Measurements from ENCODE around the gene PLAU.

- no peak for TF ChIP-seq REST (IDR thresholded peaks at IDR 0.05; ENCODE audit: unreplicated experiment)
- TF ChIP-seq POLR2AphosphoS5 (IDR thresholded peaks at IDR 0.05; ENCODE audit: low read depth): no peak
- no peak for TF ChIP-seq EZH2 (IDR thresholded peaks at IDR 0.05; ENCODE audit: low read depth, unreplicated experiment)
- TF ChIP-seq CTCF (conservative IDR thresholded peaks at IDR 0.05; ENCODE audit: low read depth in 2 of 2): no peak
- no peak for TF ChIP-seq CREB1 (CRISPR knock-in tag; IDR thresholded peaks at IDR 0.05; ENCODE audit: low read depth)
- TF ChIP-seq EZH2phosphoT487 (IDR thresholded peaks at IDR 0.05; ENCODE audit: unreplicated experiment): no peak
- no peak for TF ChIP-seq ZNF331 (CRISPR knock-in tag; IDR thresholded peaks at IDR 0.05; ENCODE audit: low read depth)
- no peak for TF ChIP-seq ETS1 (IDR thresholded peaks at IDR 0.05)
- no peak for TF ChIP-seq JUNB (IDR thresholded peaks at IDR 0.05; ENCODE audit: unreplicated experiment)
- TF ChIP-seq NANOG (IDR thresholded peaks at IDR 0.05; ENCODE audit: borderline replicate concordance): no peak
- no peak for TF ChIP-seq ZNF114 (CRISPR knock-in tag; IDR thresholded peaks at IDR 0.05)
Observed at GRCh38 chr10:73932620-73933112, 21.7 kb downstream of the PLAU start.
